Adrenal gland (tissue), 5 donors: ENCODE results near the gene TRIM47.

Experiments used
- POLR2A ChIP-seq, 2 donors: fragments of 450-650 bp; IDR thresholded peaks; one replicate each; pipeline ENCODE4 v1.6.1; 2017; ENCODE audit warnings: antibody characterized with exemption in 2 of 2, mild to moderate bottlenecking in 2 of 2, moderate library complexity in 1 of 2
- TF ChIP-seq, protein P1 (sequence below), 6 experiments: fragments of 450-650 bp in 4 of 6; fragments of 200-600 bp in 2 of 6; sonication (generic) in 1 of 6; IDR thresholded peaks; 1 replicate in 5 of 6; 2 replicates in 1 of 6; pipeline versions ENCODE4 v1.5.1 to v1.8.0; 2016 to 2021; ENCODE audit warnings: antibody characterized with exemption in 6 of 6, mild to moderate bottlenecking in 2 of 6, moderate library complexity in 1 of 6
- donor health status: DM: no; HTN: no; CAD: no.

DNA sequence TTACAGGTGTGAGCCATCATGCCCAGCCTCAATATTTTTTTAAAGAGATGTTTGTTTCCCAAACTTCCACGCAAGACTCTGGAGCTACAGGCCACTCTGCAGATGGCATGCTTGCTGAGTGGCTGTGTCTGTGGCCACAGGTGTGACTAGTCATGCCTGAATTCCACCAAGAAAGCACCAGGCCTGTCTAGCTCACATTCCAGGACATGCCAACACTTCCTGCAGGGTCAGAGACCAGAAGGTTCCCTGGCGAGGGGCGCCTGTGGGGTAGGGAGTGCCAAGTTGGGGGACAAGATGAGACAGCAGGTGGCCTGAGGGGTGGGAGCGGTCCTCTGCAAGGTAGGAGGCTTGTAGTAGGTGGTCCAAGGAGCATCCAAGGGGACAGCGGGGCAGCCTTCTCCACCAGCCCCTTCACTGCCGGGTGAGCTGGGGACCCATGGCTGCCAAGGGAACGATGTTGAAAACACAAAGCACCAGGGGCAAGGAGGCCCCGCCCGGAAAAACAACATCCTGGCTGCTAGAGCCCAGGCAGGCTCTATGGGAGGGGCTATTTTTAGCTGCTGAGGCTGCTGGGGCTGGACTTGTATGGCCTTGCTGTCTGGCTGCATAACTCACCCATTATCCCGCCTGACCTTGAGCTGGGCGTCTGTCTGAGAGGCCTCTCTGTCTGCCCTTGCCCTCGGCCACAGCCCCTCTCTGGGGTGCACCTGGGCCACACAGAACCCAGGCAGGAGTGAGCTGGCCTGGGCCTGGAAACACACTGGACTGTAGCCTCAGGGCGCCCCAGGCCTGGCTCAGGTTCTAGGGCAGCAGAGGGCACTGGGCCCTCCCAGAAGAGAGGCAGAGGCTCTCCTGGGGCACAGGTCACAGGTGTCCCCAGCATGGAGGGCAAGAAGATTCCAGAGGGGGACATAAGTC lies 5.7 kb downstream of the TRIM47 start:
- TF ChIP-seq, protein P1, sequence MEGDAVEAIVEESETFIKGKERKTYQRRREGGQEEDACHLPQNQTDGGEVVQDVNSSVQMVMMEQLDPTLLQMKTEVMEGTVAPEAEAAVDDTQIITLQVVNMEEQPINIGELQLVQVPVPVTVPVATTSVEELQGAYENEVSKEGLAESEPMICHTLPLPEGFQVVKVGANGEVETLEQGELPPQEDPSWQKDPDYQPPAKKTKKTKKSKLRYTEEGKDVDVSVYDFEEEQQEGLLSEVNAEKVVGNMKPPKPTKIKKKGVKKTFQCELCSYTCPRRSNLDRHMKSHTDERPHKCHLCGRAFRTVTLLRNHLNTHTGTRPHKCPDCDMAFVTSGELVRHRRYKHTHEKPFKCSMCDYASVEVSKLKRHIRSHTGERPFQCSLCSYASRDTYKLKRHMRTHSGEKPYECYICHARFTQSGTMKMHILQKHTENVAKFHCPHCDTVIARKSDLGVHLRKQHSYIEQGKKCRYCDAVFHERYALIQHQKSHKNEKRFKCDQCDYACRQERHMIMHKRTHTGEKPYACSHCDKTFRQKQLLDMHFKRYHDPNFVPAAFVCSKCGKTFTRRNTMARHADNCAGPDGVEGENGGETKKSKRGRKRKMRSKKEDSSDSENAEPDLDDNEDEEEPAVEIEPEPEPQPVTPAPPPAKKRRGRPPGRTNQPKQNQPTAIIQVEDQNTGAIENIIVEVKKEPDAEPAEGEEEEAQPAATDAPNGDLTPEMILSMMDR (IDR thresholded peaks at IDR 0.05): no peak
- TF ChIP-seq POLR2A (IDR thresholded peaks at IDR 0.05): no peak
